Astrocyte (in vitro differentiated cells and primary cell): ENCODE data around the gene SKIL. TPM values are rescaled to one million over a fixed set of nuclear protein-coding genes. Genes with fewer than 3 reads are reported as not detected.

Source experiments
- microRNA-seq: library from miRNA; unstranded; fragments of <30 nt; microRNA quantifications from one replicate; pipeline ENCODE4 v1.2.0, GENCODE V29; 2020
- total RNA-seq: library from RNA; stranded (reverse); gene quantifications from 2 replicates; pipeline ENCODE4 v1.2.1, GENCODE V29; 2021

The SKIL gene
- total RNA-seq, 1 donor from 2014 or later = 156 TPM

Small RNA genes lying within 50 kb of the gene (microRNA-seq; reads per million reads assigned to microRNA genes)
- not detected for gene MIR6828

Other genes with a start within 250 kb of the SKIL start
- 37.7 and 40.8 TPM in 2 replicates for gene PHC3, start 176.0 kb upstream of the SKIL start, total RNA-seq
- gene PRKCI, start 135.3 kb upstream of the SKIL start, total RNA-seq = 59.3 and 65.2 TPM in 2 replicates
- gene CLDN11, start 61.2 kb downstream of the SKIL start, total RNA-seq = 0.22 and 0.70 TPM in 2 replicates
- 0.23 TPM in 1 of 2 replicates, not detected in the other for gene SLC7A14, start 228.4 kb downstream of the SKIL start, total RNA-seq